ENCODE results near the gene PPP1R18. TPM values are rescaled to one million over a fixed set of nuclear protein-coding genes. Genes with fewer than 3 reads are reported as not detected.
A peak's percentile ranks its signal among the peaks of the same experiment; 100 is the strongest.
"Not testable (repeated sequence)": the region's sequence is repeated elsewhere in the genome, so short reads cannot be mapped to it uniquely, and the experiment has no call there.

Gene PPP1R18
- total RNA-seq, 4 donors from 2014 or later = 15.4 to 114 (median 18.2) TPM

DNA sequence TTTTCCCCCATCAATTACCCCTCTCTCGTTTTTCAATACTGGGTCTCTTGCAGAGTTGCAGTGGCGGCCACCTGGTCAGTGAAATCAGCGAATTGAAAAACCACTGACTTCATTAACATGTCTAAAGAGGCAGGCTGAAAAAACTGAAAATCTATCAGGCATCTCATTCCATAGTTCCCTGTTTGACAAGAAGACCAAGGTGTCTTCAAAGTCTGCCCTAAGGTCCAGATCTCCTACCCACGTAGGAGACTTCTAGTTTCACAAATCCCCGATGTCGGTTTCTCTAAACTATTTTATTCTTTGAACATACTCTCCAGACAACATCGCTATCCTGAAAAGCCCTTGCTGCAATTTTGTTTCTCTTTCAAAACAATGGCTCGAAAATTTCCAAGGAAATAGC, 32.9 kb upstream of the PPP1R18 start:
- Histone ChIP-seq H3K36me3 (no peaks in the 10 kb centered on the region), H3K27ac (peak overlapping the region; percentile 74 to 91), H3K4me1 (no peaks in the 10 kb centered on the region), H3K27me3 (no peaks in the 10 kb centered on the region), H3K9me3 (no peaks in the 10 kb centered on the region), H3K4me3 (peak overlapping the region; percentile 59 to 69)
- intact Hi-C loops (cut with DNase I; ENCODE audit: low total_unique reads) = no loop called here
- DNase-seq = no peak
- TF ChIP-seq, protein P1, sequence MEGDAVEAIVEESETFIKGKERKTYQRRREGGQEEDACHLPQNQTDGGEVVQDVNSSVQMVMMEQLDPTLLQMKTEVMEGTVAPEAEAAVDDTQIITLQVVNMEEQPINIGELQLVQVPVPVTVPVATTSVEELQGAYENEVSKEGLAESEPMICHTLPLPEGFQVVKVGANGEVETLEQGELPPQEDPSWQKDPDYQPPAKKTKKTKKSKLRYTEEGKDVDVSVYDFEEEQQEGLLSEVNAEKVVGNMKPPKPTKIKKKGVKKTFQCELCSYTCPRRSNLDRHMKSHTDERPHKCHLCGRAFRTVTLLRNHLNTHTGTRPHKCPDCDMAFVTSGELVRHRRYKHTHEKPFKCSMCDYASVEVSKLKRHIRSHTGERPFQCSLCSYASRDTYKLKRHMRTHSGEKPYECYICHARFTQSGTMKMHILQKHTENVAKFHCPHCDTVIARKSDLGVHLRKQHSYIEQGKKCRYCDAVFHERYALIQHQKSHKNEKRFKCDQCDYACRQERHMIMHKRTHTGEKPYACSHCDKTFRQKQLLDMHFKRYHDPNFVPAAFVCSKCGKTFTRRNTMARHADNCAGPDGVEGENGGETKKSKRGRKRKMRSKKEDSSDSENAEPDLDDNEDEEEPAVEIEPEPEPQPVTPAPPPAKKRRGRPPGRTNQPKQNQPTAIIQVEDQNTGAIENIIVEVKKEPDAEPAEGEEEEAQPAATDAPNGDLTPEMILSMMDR (IDR thresholded peaks at IDR 0.05) = no peak
- TF ChIP-seq POLR2A (IDR thresholded peaks at IDR 0.05) = no peak

DNA sequence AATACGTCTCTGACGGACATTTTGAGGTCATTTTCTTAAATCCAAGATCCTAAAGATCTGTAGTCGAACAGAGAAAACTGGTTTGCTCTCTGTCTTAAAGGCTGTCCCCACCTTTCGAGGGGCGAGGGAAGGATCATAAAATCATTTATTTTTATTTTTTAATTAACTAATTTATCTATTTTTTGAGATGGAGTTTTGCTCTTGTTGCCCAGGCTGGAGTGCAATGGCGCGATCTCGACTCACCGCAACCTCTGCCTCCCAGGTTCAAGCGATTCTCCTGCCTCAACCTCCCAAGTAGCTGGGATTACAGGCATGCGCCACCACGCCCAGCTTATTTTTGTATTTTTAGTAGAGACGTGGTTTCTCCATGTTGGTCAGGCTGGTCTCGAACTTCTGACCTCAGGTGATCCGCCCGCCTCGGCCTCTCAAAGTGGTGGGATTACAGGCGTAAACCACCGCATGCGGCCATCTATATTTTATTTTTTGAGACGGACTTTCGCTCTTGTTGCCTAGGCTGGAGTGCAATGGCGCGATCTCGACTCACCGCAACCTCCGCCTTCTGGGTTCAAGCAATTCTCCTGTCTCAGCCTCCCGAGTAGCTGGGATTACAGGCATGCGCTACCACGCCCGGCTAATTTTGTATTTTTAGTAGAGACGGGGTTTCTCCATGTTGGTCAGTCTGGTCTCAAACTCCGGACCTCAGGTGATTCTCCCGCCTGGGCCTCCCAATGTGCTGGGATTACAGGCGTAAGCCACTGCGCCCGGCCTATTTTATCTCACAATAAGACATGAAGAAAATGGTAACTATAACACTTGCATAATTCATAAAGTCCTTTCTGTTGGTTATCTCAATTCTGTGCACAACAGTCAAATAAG, 31.6 kb upstream of the PPP1R18 start:
- H3K27me3 ChIP-seq; H3K36me3 ChIP-seq; DNase-seq; intact Hi-C loops (cut with DNase I; ENCODE audit: low total_unique reads); H3K4me1 ChIP-seq; H3K9me3 ChIP-seq: not testable (repeated sequence)
- Histone ChIP-seq H3K27ac (peak overlapping the region; percentile 85 to 91), H3K4me3 (peak overlapping the region; percentile 62 to 65)

DNA sequence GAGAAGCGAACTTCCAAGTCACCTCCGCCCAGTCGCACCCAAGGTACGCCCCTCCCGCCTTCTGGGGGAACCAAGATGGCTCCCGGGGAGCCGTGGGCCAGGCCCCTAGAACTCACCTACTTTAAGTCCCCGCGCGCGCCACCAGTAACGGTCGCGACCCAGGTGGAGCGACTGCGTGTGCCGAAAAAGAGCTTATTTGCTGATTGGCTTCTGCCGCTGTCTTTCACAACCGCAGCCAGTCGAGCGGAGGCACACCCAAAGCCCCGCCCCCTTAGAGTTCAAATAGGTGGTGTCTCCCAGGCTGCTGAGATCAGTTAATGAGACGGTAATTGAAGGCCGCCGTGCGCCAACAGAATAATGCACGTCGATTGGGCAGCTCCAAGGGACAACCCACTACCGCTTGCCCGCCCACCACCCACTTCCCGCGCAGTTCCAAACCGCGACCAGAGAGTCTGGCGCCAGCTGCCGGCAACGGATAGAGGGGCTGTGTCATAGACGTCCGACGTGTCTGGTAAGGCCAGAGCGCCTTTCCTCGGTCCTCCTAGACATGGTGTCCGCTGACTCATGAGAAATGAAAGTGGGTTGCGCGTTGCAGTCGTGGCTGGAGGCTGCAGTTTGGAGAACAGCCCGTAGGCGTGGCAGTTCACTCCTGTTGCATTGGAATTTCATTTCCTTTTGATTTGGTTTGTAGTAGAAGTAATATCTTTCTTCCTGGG, 30.8 kb upstream of the PPP1R18 start, which contains the start of gene MDC1:
MDC1 (minus strand) TSS at position 153 of the 716 bp plus-strand sequence. CDS start 2,106 bp downstream, outside the sequence.
- peak; percentile 100 for DNase-seq
- H3K9me3 ChIP-seq = no peaks in the 10 kb centered on the region
- H3K4me1 ChIP-seq = no peaks in the 10 kb centered on the region
- H3K4me3 ChIP-seq = peak within 1 kb of the TSS; percentile 62 to 65
- TF ChIP-seq, protein P1 (IDR thresholded peaks at IDR 0.05) = peak; percentile 21 to 63 (median 38)
- TF ChIP-seq POLR2A (IDR thresholded peaks at IDR 0.05) = peak; percentile 83 to 88
- intact Hi-C loops (cut with DNase I; ENCODE audit: low total_unique reads) = no loop called here
- H3K27me3 ChIP-seq = no peaks in the 10 kb centered on the region
- H3K36me3 ChIP-seq = no peaks in the 10 kb centered on the region
- H3K27ac ChIP-seq = peak within 1 kb of the TSS; percentile 91 to 96

DNA sequence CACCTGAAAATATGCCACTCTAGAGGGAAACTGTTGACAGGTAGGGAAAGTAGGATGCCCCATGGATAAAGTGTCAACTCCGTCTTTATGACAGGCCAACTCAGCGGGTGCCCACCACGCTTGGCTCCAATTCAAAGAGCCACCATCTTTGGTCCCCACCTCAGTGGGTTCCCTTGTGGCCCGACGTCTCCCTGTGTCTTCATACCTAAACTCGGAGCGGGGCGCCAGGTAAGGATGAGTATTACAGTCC, 30.4 kb upstream of the PPP1R18 start:
- Histone ChIP-seq H3K27ac (peak overlapping the region; percentile 91 to 96), H3K4me3 (peak overlapping the region; percentile 62 to 65), H3K27me3 (no peaks in the 10 kb centered on the region), H3K36me3 (no peaks in the 10 kb centered on the region), H3K9me3 (no peaks in the 10 kb centered on the region), H3K4me1 (no peaks in the 10 kb centered on the region)
- TF ChIP-seq, protein P1 (IDR thresholded peaks at IDR 0.05) = no peak
- TF ChIP-seq POLR2A (IDR thresholded peaks at IDR 0.05) = no peak
- DNase-seq = no peak
- intact Hi-C loops (cut with DNase I; ENCODE audit: low total_unique reads) = no loop called here

DNA sequence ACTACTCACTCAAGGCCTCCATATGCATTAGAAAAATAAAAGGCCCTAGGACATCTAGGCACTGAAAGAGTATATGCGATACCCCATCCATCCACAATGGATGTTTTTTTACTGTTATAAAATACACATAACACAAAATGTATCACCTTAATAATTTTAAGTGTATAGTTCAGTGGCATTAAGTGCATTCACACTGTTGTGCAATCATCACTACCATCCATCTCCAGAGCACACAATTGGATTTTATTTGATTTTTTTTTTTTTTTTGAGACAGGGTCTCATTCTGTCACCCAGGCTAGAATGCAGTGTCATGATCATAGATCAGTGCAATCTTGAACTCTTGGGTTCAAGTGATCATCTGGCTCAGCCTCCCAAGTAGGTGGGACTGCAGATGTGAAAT, 27.8 kb upstream of the PPP1R18 start:
- intact Hi-C loops (cut with DNase I; ENCODE audit: low total_unique reads) = no loop called here
- no peaks in the 10 kb centered on the region for H3K36me3 ChIP-seq
- H3K4me3 ChIP-seq = no peak overlapping the region
- TF ChIP-seq, protein P1 (IDR thresholded peaks at IDR 0.05) = no peak
- TF ChIP-seq POLR2A (IDR thresholded peaks at IDR 0.05) = no peak
- H3K4me1 ChIP-seq = no peaks in the 10 kb centered on the region
- no peak overlapping the region for H3K27ac ChIP-seq
- no peaks in the 10 kb centered on the region for H3K27me3 ChIP-seq
- no peaks in the 10 kb centered on the region for H3K9me3 ChIP-seq
- no peak for DNase-seq

Measured in uterus (tissue), 4 donors.